HL-60 (cell line): ENCODE measurements around the gene PPP2R5C.

Source experiments
- DNase-seq, 2 experiments: peaks; one replicate each; pipeline ENCODE4 v3.0.0-alpha.2; 2010 to 2020; ENCODE audit warnings: low read depth in 1 of 2, low spot score in 1 of 2
- H3K27ac ChIP-seq: fragments of 250-450 bp; sonication (Bioruptor Pico); replicated peaks from 2 replicates; pipeline ENCODE4 v1.5.1; 2020; ENCODE audit warnings: mild to moderate bottlenecking, moderate library complexity
- H3K27me3 ChIP-seq: fragments of 250-450 bp; sonication (Bioruptor Pico); 2 replicates; pipeline ENCODE4 v1.5.1; 2021; ENCODE audit warnings: mild to moderate bottlenecking, moderate library complexity; ENCODE audit not compliant: insufficient read depth, poor library complexity, severe bottlenecking
- H3K4me3 ChIP-seq: replicated peaks from 2 replicates; pipeline ENCODE4 v1.5.1; 2011; ENCODE audit warnings: mild to moderate bottlenecking, control low read depth, low read length; ENCODE audit not compliant: insufficient read depth
- CTCF ChIP-seq: IDR thresholded peaks from one replicate; pipeline ENCODE4 v1.5.1; 2011; ENCODE audit warnings: low read length, control low read depth, inconsistent platforms; ENCODE audit not compliant: insufficient read depth
- GABPA ChIP-seq: IDR thresholded peaks from 2 replicates; pipeline ENCODE4 v1.6.1; 2012; ENCODE audit warnings: low read depth
- POLR2AphosphoS5 ChIP-seq: IDR thresholded peaks from 2 replicates; pipeline ENCODE4 v1.6.1; 2012; ENCODE audit warnings: low read depth
- REST ChIP-seq: IDR thresholded peaks from 2 replicates; pipeline ENCODE4 v1.6.1; 2012; ENCODE audit warnings: low read depth; ENCODE audit not compliant: insufficient replicate concordance
- SPI1 ChIP-seq: IDR thresholded peaks from 2 replicates; pipeline ENCODE4 v1.6.1; 2012; ENCODE audit warnings: low read depth, mild to moderate bottlenecking, borderline replicate concordance

The PPP2R5C gene

GRCh38 chr14:101851183-101851582 lies 89.7 kb downstream of the PPP2R5C start:
- no peak for TF ChIP-seq REST
- no peak for DNase-seq
- Histone ChIP-seq H3K27ac (peak overlapping the region; percentile 71), H3K27me3 (no peaks in the 10 kb centered on the region), H3K4me3 (no peak overlapping the region)

- Histone ChIP-seq H3K4me3 (no peak overlapping the region), H3K27me3 (no peaks in the 10 kb centered on the region), H3K27ac (peak overlapping the region; percentile 71)
- TF ChIP-seq SPI1 (no peak), CTCF (no peak), POLR2AphosphoS5 (no peak; the same call in 1 of the 2 replicates), GABPA (no peak), REST (no peak)
- DNase-seq: peak; percentile 54 to 73
Measured at GRCh38 chr14:101851736-101852405, 90.4 kb downstream of the PPP2R5C start.

- Histone ChIP-seq H3K27ac (peak overlapping the region; percentile 71), H3K27me3 (no peaks in the 10 kb centered on the region), H3K4me3 (no peak overlapping the region)
- no peak for DNase-seq
- TF ChIP-seq GABPA (no peak), CTCF (no peak), SPI1 (no peak), REST (no peak), POLR2AphosphoS5 (no peak)
Measured at GRCh38 chr14:101852785-101853184, 91.3 kb downstream of the PPP2R5C start.
